NCI-H2196 treated with DMSO at 0.1 percent for 48 hours (cell line): Measurements from ENCODE around the gene SH3RF2.
"Not testable (repeated sequence)": the region's sequence is repeated elsewhere in the genome, so short reads cannot be mapped to it uniquely, and the experiment has no call there.

ENCODE experiments used
- DNase-seq: peaks from one replicate; lab custom pipeline; 2025; ENCODE audit not compliant: unreplicated experiment; lab: John Stamatoyannopoulos, UW

The SH3RF2 gene

GRCh38 chr5:145936401-145937131, at the start of gene SH3RF2:
Gene SH3RF2 (plus strand): TSS chr5:145936578. CDS start chr5:145937929, 1,351 bp downstream.
- DNase-seq, result no peak

GRCh38 chr5:145887217-145887616, 49.2 kb upstream of the SH3RF2 start:
- DNase-seq, result no peak

GRCh38 chr5:145887976-145888574, 48.3 kb upstream of the SH3RF2 start:
- DNase-seq, result no peak

GRCh38 chr5:145889611-145890010, 46.8 kb upstream of the SH3RF2 start:
- DNase-seq, result no peak

GRCh38 chr5:145891378-145891777, 45.0 kb upstream of the SH3RF2 start:
- DNase-seq, result not testable (repeated sequence)

- no peak for DNase-seq
Observed at GRCh38 chr5:145898171-145898570, 38.2 kb upstream of the SH3RF2 start.

GRCh38 chr5:145902421-145902820, 34.0 kb upstream of the SH3RF2 start:
- no peak for DNase-seq

- no peak for DNase-seq
Observed at GRCh38 chr5:145903113-145903512, 33.3 kb upstream of the SH3RF2 start.

GRCh38 chr5:145903867-145904266, 32.5 kb upstream of the SH3RF2 start:
- no peak for DNase-seq

GRCh38 chr5:145904743-145905142, 31.6 kb upstream of the SH3RF2 start:
- DNase-seq, result no peak

- no peak for DNase-seq
Observed at GRCh38 chr5:145906401-145906800, 30.0 kb upstream of the SH3RF2 start.

- DNase-seq, result no peak
Observed at GRCh38 chr5:145908206-145908960, 28.0 kb upstream of the SH3RF2 start.

GRCh38 chr5:145911164-145911563, 25.2 kb upstream of the SH3RF2 start:
- no peak for DNase-seq

GRCh38 chr5:145912019-145912418, 24.4 kb upstream of the SH3RF2 start:
- no peak for DNase-seq

- DNase-seq, result no peak
Observed at GRCh38 chr5:145912594-145912993, 23.8 kb upstream of the SH3RF2 start.

- no peak for DNase-seq
Observed at GRCh38 chr5:145913701-145914100, 22.7 kb upstream of the SH3RF2 start.

- DNase-seq, result no peak
Observed at GRCh38 chr5:145915970-145916638, 20.3 kb upstream of the SH3RF2 start.

GRCh38 chr5:145917288-145917687, 19.1 kb upstream of the SH3RF2 start:
- no peak for DNase-seq

GRCh38 chr5:145918397-145918796, 18.0 kb upstream of the SH3RF2 start:
- no peak for DNase-seq

- no peak for DNase-seq
Observed at GRCh38 chr5:145919413-145919812, 17.0 kb upstream of the SH3RF2 start.

GRCh38 chr5:145920542-145921210, 15.7 kb upstream of the SH3RF2 start:
- no peak for DNase-seq
